GM19351 (cell line): ENCODE results near the gene MED17.
"Not testable (repeated sequence)": the region's sequence is repeated elsewhere in the genome, so short reads cannot be mapped to it uniquely, and the experiment has no call there.

ENCODE experiments used
- ATAC-seq: cut with Tn5 transposase; IDR thresholded peaks from one replicate; pipeline ENCODE4 v1.9.1; 2021; ENCODE audit warnings: mild to moderate bottlenecking, moderate library complexity; ENCODE audit not compliant: unreplicated experiment

Gene MED17

DNA sequence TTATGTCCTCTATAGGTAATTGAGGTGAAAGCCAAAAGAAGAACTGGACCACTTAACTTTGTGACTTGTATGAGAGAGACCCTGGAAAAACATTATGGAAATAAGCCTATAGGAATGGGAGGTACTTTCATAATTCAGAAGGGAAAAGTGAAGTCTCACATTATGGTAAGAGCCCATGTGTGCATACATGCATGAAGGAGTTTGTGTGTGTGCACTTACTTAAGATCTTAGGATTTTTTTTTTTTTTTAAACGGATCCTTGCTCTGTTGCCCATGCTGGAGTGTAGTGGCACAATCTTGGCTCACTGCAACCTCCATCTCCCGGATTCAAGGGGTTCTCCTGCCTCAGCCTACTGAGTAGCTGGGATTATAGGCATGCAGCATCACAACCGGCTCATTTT lies 26.8 kb upstream of the MED17 start:
- ATAC-seq = no peak

DNA sequence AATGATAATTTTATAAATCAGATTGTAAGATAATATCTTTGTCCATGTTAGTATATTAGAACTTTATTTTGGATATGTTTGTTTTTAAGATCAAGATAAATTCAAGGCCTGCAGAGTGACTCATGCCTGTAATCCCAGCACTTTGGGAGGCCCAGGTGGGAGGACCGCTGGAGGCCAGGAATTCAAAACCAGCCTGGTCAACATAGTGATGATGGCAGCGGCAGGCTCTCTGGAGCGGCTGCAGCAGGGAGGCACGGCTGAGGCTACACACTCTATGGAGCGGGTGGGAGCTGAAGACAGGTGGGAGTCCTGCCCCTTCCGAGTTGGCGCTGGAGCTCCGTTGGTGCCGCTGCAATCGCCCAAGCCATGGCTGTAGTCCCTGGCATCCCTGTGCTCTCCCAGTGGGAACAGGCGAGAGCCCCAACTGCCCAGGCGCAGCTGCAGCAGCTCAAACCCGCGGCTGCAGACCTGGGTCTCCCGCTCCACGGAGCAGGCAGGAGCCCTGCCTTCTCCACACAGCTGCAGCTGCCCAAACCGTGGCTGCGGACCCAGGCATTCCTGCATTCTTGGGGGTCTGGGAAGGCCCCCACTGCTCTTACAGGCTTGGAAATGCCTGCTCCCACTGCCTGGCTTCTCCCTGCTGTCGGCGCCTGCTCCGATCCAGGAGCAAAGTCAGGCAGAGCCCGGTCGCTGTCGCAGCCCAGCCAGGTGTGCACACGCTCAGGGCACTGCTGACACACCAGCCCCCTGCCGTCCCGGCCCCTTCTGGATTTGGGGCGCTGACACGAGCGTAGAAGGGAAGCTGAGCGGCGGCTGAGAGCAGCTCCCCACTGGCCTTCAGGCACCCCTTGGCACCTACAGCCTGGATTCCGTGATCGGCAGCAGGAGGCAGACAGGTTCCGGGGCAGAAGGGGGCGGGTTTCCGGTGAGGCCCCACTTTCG lies 25.9 kb upstream of the MED17 start:
- ATAC-seq = no peak

DNA sequence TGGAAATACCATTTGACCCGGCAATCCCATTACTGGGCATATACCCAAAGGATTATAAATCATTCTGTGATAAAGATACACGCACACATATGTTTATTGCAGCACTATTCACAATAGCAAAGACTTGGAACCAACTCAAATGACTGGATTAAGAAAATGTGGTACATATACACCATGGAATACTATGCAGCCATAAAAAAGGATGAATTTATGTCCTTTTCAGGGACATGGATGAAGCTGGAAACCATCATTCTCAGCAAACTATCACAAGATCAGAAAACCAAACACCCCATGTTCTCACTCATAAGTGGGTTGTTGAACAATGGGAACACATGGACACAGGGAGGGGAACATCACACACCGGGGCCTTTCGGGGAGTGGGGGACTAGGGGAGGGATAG lies 25.0 kb upstream of the MED17 start:
- ATAC-seq = not testable (repeated sequence)

DNA sequence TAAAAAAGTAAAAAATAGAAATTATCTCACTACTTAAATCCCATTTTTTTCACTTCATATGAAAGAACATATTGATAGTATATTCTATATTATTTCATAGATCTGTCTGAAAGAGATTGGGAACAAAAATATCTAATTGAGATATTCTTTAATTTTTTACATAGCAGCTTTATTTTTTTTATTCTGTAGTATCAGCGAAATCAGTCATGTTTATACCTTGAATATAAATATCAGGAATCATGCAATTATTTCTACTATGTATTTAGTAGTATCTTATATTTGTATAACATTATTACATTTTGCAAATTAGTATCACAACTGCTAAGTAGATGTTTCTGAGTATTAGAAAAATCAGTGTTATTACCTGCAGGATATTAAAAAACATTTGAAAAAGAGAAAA lies 22.2 kb upstream of the MED17 start:
- ATAC-seq = no peak

DNA sequence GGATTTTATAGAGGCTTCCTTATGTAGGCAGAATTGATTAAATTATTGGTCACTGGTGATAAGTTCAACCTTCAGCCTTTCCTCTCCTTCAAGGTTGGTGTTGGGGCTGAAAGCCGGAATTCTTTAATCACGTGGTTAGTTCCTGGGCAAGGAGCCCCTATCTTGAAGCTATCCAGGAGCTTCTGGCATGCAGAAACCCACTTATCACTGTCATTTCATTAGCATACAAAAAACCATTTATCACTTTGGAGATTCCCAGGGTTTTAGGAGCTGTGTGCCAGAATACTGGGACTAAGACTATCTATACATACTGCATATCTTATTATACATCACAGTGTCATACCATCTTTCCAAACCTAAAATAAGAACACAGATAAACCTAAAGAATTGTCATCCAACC lies 18.5 kb upstream of the MED17 start:
- ATAC-seq = no peak

DNA sequence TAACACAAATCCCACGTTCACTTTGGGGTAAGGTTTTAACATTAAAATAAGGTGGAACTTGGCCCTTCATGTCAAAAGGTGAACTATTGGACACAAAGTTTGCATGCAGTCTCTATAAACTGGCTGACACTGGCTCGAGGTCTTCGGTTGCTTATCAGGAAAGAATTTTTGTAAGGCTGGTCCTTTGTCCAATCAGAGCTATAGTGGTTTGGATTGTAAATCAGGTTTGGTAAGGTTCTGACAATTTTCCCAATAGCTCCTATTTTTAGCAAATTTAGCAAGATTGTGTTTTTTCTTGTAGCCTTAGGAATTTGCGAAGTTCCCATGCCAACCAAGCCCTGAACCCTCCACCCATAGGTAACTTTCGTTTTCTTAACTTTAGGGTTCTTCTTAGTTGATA lies 17.6 kb upstream of the MED17 start:
- no peak for ATAC-seq

DNA sequence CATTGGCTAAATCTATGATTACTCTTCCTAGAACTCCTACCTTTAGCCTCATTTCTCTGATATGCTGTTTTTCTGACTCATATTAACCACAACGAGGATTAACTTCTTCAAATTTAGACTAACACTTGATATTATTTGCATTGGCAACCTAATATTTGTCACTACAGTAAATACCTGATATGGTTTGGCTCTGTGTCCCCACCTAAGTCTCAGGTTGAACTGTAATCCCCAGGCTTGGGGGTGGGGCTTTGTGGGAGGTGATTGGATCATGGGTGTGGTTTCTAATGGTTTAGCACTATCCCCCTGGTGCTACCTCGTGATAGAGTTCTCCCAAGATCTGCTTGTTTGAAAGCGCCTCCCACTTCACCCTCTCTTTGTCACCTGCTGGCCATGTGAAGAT lies 17.1 kb upstream of the MED17 start:
- ATAC-seq = no peak

DNA sequence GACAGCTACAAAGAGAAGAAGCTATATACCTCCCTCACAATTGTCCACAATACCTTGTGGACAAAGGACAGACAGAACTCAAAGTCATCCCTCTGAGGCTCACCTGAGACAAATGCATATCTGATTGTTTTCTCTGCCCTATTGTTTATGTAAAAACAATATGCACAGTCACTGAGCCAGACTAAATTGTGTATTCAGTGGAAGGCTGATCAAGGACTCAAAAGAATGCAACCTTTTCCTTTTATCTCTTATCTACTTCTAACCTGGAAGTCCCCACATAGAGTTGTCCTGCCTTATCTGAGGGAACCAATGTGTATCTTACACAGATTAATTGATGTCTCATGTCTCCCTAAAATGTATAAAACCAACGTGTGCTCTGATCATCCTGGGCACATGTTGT lies 13.9 kb upstream of the MED17 start:
- no peak for ATAC-seq

DNA sequence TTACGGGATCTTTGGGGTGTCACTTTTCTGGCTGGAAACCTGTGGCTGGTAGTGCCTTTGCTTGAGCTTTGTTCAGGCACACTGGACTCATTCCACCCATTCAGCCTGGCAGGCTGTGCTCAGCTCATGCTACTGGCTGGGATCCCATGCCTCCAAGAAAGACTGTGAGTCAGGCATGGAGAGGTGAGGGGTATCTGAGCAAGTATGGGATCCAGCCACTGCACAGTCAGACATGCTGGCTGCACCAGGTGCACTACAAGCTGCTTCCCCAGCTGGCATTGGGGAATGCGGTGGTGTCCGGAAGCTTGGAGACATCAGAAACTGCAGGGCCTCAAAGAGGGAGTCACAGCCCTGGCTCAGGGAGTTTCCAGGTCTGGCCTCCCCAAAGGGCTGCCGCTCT lies 12.0 kb upstream of the MED17 start:
- ATAC-seq = no peak

DNA sequence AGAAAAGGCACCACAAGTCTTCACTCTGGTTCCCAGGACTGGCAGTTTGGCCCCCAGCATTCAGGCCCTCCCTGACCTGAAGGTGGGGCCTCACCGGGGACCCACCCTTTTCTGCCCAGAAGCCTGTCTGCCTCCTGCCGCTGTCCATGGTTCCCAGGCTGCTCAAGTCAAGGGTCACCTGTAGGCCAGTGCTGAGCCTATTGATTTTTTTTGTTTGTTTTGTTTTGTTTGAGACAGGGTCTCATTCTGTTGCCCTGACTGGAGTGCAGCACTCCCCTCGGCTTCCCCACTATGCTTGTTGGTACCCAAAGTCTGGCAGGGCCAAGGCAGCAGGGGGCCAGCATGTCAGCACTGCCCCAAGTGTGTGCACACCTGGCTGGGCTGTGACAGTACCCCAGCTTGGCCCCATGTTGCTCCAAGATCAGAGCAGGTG lies 11.0 kb upstream of the MED17 start:
- ATAC-seq = no peak

DNA sequence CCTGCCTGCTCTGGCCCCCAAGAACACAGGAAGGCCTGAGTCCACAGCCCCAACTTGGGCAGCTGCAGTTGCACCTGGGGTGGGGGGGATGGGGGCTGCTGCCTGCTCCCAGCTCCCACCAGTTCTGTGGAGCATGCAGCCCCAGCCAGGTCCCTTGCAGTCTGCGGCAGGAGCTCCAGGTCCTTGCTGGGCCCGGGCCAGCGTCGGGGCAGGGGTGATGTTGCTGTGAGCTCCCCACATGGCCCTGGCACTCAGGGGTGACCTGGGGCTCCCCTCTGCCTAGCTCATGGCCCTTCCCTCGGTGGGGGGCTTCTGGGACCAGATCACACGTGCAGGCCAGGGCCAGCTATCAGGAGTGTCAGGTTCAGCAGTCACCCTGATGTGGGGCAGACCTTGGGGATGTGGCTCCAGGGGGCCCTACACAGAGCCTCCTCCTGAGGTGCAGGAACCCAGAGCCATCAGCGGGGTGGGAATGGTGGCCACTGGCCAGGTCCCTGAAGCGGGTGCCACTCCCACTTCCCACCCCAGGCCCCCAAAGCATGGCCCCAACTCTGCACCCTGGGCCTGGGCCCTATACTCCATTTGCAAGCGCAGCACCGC lies 10.4 kb upstream of the MED17 start:
- ATAC-seq = no peak

DNA sequence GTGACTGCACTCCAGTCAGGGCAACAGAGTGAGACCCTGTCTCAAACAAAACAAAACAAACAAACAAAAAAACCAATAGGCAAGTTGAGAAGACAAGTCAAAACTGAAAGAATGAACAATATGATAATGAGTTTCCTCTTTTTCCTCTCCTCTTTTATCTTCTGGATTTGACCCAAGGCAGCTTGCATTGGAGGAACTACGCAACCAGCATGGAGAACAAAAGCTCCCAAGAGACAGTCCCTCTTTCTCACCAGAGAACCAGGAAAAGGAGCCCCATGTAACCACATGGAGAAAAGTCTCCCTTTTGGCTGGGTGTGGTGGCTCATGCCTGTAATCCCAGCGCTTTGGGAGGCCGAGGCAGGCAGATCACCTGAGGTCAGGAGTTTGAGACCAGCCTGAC lies 9.5 kb upstream of the MED17 start:
- not testable (repeated sequence) for ATAC-seq

DNA sequence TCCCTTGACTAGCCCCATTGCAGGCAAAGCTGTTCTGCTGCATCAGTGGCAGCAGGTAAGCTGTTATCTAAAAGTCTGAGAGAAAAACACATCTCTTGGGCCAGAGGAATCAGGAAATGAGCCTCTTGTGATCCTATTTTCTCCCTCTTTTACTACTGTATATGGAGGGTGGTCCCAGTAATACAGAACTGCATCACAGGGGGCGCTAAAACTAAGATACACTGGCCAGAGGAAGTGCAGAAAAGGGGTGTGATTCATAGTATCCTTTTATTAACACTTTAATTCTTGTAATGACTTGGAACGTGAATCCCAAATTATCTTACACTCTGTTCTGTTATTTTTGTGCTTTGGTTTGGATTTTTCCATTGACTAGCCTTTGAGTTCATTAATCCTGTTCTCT lies 8.8 kb upstream of the MED17 start:
- no peak for ATAC-seq

DNA sequence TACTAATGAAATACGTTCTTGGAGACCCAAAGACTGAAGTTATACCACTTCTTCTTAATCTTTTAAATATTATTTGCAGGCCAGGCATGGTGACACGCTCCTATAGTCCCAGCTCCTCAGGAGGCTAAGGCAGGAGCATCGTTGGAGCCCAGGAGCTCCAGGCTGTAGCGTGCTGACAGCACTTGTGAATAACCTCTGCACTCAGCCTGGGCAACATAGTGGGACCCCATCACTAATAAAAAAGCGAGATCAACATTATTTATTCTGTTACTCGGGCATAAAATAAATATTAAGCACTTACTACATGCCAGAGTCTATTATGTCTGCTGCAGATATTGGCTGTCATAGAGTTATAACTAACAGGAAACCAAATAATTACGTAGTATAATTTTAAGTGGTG lies 720 bp upstream of the MED17 start:
- no peak for ATAC-seq

DNA sequence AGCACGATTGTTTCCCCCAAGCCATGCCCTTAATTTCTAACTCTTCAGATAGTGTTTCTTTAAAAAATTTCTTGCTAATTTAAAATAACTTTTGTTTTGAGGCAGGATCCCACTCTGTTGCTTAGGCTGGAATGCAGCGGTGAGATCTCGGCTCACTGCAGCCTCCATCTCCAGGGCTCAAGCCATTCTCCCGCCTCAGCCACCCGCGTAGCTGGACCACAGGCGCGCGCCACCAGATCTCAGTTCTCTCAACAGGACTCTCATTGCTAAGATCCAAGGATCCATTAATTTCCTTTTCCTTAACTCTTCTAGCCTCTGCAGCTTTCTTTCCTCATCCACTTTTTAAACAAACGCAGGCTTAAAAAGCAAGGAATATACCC lies 327 bp upstream of the MED17 start:
- ATAC-seq = peak; percentile 49

DNA sequence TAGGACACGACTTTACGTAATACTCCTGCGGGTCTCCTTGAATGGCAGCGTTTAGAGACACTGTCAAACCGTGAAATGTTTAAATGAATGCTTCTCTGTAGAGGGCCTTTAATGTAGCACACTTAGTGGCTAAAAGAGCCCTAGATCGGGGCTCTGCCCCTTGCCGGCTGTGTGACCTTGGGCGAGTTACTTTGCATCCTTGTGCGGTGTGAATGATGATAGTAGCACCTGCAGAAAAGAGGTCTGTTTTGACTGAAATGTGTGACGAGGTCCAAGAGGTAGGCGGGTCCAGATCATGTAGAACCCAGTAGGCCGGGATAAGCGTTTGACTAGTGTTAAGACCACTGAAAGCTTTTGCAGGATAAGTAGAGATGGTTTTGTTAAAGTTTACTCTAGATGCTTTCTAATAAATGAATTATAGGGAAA lies 866 bp downstream of the MED17 start:
- ATAC-seq = peak; percentile 34

DNA sequence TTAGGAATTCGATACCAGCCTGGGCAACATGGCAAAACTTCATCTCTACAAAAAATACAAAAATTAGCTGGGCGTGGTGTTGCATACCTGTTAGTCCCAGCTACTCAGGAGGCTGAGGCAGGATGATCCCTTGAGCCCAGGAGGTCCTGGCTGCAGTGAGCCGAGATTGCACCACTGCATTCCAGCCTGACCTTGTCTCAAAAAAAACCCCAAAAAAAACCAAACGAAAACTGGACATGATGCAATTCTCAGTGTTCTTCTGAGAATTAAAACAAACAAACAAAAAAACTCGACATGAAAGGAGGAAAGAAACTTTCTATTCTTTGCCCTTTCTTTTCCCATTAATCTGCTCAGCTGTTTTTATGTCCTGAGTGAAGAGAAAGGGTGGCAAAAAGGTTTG lies 7.4 kb downstream of the MED17 start:
- ATAC-seq = no peak

DNA sequence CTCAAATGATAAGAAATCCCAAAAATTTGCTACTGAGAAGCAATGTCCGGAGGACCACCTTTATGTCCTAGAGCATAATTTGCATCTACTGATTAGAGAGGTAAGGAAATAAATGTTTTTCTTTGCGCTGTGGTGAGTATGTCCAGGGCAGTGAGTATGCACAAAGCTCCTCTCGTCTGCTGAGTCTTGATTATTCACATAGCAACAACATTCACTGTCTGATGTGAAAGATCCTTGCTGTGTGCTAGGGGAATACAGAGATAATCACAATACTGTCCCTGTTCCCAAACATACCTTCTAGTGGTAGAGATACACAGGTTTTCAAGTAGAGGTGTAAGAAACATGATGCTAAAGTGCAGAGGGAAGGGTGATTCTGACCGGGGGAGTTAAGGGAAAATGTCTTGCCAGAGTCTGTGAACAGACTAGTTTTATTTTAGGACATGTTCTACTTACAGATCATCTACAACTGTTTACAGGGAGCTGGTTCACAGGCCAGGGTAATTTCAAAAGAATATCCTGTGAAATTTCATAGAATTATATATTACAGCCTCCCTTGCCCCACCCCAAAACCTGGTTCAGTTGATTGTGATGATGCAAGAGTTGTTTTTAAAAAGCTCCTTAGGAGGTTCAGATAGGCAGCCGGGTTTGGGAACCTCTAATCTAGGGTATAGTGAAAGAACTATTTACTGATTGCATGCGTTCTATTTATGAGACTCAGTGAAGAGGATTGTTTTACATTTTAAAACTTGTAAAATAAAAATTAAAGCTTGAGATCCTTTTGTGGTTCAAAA lies 12.6 kb downstream of the MED17 start:
- no peak for ATAC-seq

DNA sequence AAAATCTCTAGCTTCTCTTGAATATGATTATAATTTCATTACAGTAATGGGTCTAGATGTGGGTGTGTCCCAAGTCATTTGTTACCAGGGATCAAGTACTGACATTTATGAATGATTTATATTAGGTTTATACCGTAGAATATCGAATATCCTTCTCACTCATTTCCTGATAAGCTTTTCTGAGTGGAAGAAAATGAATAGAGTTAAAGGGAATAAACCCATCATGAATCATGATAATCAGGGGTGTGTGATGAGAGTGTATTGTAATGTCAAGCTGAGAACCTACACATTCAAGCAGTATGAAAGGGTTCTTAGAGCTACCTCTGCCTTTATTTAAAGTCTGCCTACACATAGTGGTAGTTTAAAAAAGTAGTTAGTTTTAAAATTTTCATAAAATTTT lies 17.3 kb downstream of the MED17 start:
- no peak for ATAC-seq

DNA sequence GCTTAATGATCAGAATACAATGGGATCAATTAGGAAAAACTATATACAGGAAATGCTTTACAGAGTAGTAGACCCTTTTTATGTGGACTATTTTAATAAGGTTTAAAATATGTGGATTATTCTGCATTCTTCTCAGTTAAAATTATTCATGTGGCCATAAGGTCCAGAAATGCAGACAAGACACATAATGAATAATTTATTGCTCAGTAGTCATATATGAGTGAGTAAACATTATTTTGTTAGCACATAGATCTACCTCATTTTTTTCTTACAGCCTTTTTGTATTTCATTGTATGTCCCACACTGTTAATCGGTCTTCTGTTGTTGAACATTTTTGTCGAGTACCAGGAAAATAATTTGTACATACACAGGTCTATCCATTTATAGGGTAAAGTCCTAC lies 20.8 kb downstream of the MED17 start:
- ATAC-seq = no peak

DNA sequence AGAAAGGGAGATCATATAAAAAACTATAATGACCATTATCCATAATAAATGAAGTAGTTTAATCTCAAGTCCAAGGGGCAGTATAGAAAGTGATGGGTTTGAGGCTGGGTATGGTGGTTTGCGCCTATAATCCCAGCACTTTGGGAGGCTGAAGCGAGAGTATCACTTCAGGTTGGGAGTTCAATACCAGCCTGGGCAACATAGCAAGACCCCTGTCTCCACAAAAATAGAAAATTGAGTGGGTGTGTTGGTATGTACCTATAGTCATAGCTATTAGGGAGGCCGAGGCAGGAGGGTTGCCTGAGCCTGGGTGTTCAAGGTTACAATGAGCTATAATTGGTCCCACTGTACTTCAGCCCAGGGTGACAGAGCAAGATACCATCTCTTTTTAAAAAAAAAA lies 23.9 kb downstream of the MED17 start:
- ATAC-seq = no peak

DNA sequence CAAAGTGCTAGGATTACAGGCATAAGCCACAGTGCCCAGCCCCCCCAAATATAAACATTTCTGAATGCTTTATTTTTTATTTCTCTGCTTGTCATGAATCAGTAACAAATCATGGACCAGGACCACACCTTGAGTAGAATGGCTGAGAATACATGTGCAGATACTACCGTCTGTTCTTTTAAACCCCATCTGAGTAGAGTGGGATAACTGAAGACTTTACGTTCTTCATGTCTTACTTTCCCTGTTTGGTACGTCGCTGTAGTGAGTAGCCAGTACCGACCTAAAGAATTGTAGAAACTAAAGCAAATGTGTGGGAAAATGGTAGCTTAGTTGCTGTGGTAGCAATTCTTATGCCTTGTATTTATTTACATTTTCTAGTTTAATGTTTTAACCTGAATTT lies 29.9 kb downstream of the MED17 start:
- ATAC-seq = no peak
